PFSK-1 (cell line): ENCODE measurements around the gene CAPN5.

Experiments
- POLR2AphosphoS5 ChIP-seq: IDR thresholded peaks from 2 replicates; pipeline ENCODE4 v1.6.1; 2012; ENCODE audit warnings: low read depth, mild to moderate bottlenecking, control low read depth, low read length, moderate library complexity
- SIN3A ChIP-seq: IDR thresholded peaks from 2 replicates; pipeline ENCODE4 v1.6.1; 2012; ENCODE audit warnings: mild to moderate bottlenecking, low read length, moderate library complexity, borderline replicate concordance; ENCODE audit not compliant: insufficient read depth
- TF ChIP-seq, protein P1 (sequence below), 2 experiments: IDR thresholded peaks; 2 replicates each; pipeline versions ENCODE4 v1.6.1 to v1.8.0; 2011 to 2012; ENCODE audit warnings: low read depth in 2 of 2, low read length in 2 of 2, control low read depth in 1 of 2, inconsistent platforms in 1 of 2, mild to moderate bottlenecking in 1 of 2, moderate library complexity in 1 of 2; ENCODE audit not compliant: insufficient read depth in 1 of 2

DNA sequence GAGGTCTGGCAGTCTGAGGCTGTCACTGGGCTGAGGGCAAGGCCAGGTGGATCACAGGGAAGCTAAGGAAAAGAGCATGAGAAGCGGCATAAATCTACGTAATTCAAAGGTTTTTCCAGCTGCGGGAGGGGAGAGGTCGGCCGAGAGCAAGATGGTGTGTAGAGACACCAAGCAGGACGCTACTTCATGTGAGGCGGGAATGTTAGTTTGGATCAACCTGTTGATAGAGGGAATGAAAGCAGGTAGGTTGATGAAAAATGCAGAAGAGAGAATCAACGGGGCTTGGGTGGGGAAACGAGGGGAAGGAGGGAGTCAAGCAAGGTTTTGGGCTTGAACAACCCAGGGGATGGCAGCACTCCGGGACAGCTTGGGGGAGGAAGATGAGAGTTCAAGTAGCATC lies 29.7 kb upstream of the CAPN5 start:
- TF ChIP-seq POLR2AphosphoS5 (no peak), SIN3A (no peak)
- TF ChIP-seq, protein P1, sequence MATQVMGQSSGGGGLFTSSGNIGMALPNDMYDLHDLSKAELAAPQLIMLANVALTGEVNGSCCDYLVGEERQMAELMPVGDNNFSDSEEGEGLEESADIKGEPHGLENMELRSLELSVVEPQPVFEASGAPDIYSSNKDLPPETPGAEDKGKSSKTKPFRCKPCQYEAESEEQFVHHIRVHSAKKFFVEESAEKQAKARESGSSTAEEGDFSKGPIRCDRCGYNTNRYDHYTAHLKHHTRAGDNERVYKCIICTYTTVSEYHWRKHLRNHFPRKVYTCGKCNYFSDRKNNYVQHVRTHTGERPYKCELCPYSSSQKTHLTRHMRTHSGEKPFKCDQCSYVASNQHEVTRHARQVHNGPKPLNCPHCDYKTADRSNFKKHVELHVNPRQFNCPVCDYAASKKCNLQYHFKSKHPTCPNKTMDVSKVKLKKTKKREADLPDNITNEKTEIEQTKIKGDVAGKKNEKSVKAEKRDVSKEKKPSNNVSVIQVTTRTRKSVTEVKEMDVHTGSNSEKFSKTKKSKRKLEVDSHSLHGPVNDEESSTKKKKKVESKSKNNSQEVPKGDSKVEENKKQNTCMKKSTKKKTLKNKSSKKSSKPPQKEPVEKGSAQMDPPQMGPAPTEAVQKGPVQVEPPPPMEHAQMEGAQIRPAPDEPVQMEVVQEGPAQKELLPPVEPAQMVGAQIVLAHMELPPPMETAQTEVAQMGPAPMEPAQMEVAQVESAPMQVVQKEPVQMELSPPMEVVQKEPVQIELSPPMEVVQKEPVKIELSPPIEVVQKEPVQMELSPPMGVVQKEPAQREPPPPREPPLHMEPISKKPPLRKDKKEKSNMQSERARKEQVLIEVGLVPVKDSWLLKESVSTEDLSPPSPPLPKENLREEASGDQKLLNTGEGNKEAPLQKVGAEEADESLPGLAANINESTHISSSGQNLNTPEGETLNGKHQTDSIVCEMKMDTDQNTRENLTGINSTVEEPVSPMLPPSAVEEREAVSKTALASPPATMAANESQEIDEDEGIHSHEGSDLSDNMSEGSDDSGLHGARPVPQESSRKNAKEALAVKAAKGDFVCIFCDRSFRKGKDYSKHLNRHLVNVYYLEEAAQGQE (IDR thresholded peaks at IDR 0.05; ENCODE audit: insufficient read depth in 1 of 2, low read depth in 2 of 2, low read length in 2 of 2): no peak
